GM23248 (cell line): Measurements from ENCODE around the gene NUP133. TPM values are rescaled to one million over a fixed set of nuclear protein-coding genes. Genes with fewer than 3 reads are reported as not detected.

Source experiments
- DNase-seq: peaks from one replicate; pipeline ENCODE4 v3.0.0-alpha.2; 2015
- H2AFZ ChIP-seq: fragments of 200-600 bp; sonication (generic); 2 replicates; pipeline ENCODE4 v1.6.1; 2016; ENCODE audit warnings: antibody characterized with exemption
- H3F3A ChIP-seq: fragments of 200-600 bp; sonication (generic); 2 replicates; pipeline ENCODE4 v1.6.1; 2016; ENCODE audit warnings: mild to moderate bottlenecking, antibody characterized with exemption, mixed run types; ENCODE audit not compliant: insufficient read depth
- H3K27ac ChIP-seq: fragments of 200-600 bp; sonication (generic); 2 replicates; pipeline ENCODE4 v1.5.1; 2016; ENCODE audit warnings: mild to moderate bottlenecking
- H3K27me3 ChIP-seq: fragments of 200-600 bp; sonication (generic); replicated peaks from 2 replicates; pipeline ENCODE4 v1.6.1; 2016; ENCODE audit warnings: mild to moderate bottlenecking; ENCODE audit not compliant: insufficient read depth
- H3K36me3 ChIP-seq: fragments of 200-600 bp; sonication (generic); 2 replicates; pipeline ENCODE4 v1.6.1; 2016; ENCODE audit warnings: low read depth, mild to moderate bottlenecking
- H3K4me1 ChIP-seq: fragments of 200-600 bp; sonication (generic); 2 replicates; pipeline ENCODE4 v1.6.1; 2016; ENCODE audit warnings: mild to moderate bottlenecking; ENCODE audit not compliant: insufficient read depth
- H3K4me2 ChIP-seq: fragments of 200-600 bp; sonication (generic); one replicate; pipeline ENCODE4 v1.6.1; 2016; ENCODE audit warnings: mild to moderate bottlenecking; ENCODE audit not compliant: unreplicated experiment
- H3K4me3 ChIP-seq: fragments of 200-600 bp; sonication (generic); 2 replicates; pipeline ENCODE4 v1.5.1; 2016; ENCODE audit warnings: mild to moderate bottlenecking
- H3K79me2 ChIP-seq: fragments of 200-600 bp; sonication (generic); 2 replicates; pipeline ENCODE4 v1.6.1; 2016; ENCODE audit warnings: mild to moderate bottlenecking; ENCODE audit not compliant: insufficient read depth
- H3K9ac ChIP-seq: fragments of 200-600 bp; sonication (generic); 2 replicates; pipeline ENCODE4 v1.6.1; 2016; ENCODE audit warnings: mild to moderate bottlenecking
- H3K9me2 ChIP-seq: fragments of 200-600 bp; sonication (generic); 2 replicates; pipeline ENCODE4 v1.6.1; 2016; ENCODE audit warnings: mixed run types, mild to moderate bottlenecking, moderate library complexity; ENCODE audit not compliant: insufficient read depth
- H3K9me3 ChIP-seq: fragments of 200-600 bp; sonication (generic); one replicate; pipeline ENCODE4 v1.6.1; 2017; ENCODE audit warnings: low read depth
- H4K20me1 ChIP-seq: fragments of 200-600 bp; sonication (generic); 2 replicates; pipeline ENCODE4 v1.6.0; 2016; ENCODE audit not compliant: insufficient read depth
- EZH2 ChIP-seq: fragments of 200-600 bp; sonication (generic); IDR thresholded peaks from 2 replicates; pipeline ENCODE4 v1.6.1; 2018; ENCODE audit warnings: antibody characterized with exemption, mild to moderate bottlenecking; ENCODE audit not compliant: insufficient read depth, poor library complexity, severe bottlenecking
- EZH2phosphoT487 ChIP-seq: fragments of 200-600 bp; sonication (generic); IDR thresholded peaks from 2 replicates; pipeline ENCODE4 v1.6.1; 2018; ENCODE audit warnings: antibody characterized with exemption, moderate library complexity, mild to moderate bottlenecking, low read depth; ENCODE audit not compliant: insufficient read depth
- WGBS, 2 experiments: methylation state at CpG; one replicate each; pipeline ENCODE4 v1.1.6; 2015 to 2017; ENCODE audit warnings: low lambda C conversion rate in 2 of 2, low coverage in 1 of 2; ENCODE audit errors: missing lambda C conversion rate in 2 of 2; 5-methylcytosine and 5-hydroxymethylcytosine counted together
- in situ Hi-C: fragments of 300-500 bp; cut with MboI; formaldehyde crosslinking; loops from 2 replicates; pipeline ENCODE4 v1.15.0; 2020
- polyA plus RNA-seq: library from polyadenylated mRNA; unstranded; fragments of >200 nt; fragmentation: Nextera tagmentation; extraction: Ambion mirVana; gene quantifications from 2 replicates; pipeline ENCODE4 v1.2.1, GENCODE V29; 2016
- total RNA-seq: library from RNA; depleted of rRNA; stranded (reverse); fragments of >200 nt; shearing (Covaris generic); gene quantifications from 2 replicates; pipeline ENCODE4 v1.2.3, GENCODE V29; 2014

Gene NUP133
- total and polyA plus RNA-seq, 2 experiments from 2014 or later = 16.7 to 29.1 TPM

DNA sequence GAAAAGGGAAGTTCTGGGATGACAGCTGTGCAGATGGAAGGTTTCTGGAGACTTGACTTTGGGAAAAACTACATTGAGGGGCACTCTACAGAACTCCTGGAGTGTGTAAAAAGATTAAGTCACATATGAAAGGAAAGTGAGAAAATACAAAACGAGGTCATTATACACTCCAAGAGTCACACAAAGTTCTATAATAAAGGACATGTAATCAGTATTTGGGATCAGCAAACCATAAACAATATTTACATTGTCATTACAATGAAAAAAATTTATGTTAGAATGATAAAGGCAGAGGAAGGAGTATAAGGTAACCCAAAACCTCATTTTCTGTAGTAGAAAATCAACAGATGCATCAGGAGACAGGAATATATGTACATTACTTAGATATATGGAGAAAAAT is 22.8 kb downstream of the NUP133 start:
- H3K9me2 ChIP-seq = no peaks in the 10 kb centered on the region
- WGBS, 2 experiments = 94 to 95% methylated on average over 1 of the region's 1 CpG
- no peak for DNase-seq
- no peaks in the 10 kb centered on the region for H3K79me2 ChIP-seq
- no peak overlapping the region for H3K27ac ChIP-seq
- no peak overlapping the region for H2AFZ ChIP-seq
- peaks cover 40% of the 10 kb centered on the region for H3K36me3 ChIP-seq
- TF ChIP-seq EZH2 = no peak
- no peak for TF ChIP-seq EZH2phosphoT487
- no peaks in the 10 kb centered on the region for H3K27me3 ChIP-seq
- in situ Hi-C loops = loop anchor here (10.0 kb wide), 1 partner anchor 231 kb away; no protein-coding TSS in a partner anchor
- H4K20me1 ChIP-seq = no peaks in the 10 kb centered on the region
- H3K4me1 ChIP-seq = no peaks in the 10 kb centered on the region
- H3F3A ChIP-seq = peaks cover 5% of the 10 kb centered on the region; the same call in 1 of the 2 replicates
- H3K4me3 ChIP-seq = no peak overlapping the region
- H3K9ac ChIP-seq = no peak overlapping the region
- no peak overlapping the region for H3K4me2 ChIP-seq
- no peaks in the 10 kb centered on the region for H3K9me3 ChIP-seq

DNA sequence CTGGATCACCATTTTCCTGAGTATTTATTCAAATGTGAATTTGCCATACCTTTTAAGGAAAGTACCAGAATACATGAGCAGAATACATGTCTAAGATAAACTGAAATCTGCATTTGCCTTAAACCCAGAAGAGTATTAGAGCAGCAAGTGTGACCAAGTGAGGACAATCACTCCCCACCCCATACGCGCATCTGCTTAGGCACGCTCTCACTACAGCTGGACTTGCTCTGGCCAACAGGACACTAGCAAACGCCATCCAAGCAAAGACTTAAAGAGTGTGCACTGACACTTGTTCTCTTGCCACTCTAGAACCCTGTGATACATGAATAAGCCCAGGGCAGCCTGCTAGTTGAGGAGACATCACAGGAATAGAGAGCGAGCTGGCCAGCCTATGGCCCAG is 25.6 kb downstream of the NUP133 start:
- Histone ChIP-seq H3F3A (peaks cover 5% of the 10 kb centered on the region; the same call in 1 of the 2 replicates), H3K9me3 (no peaks in the 10 kb centered on the region), H3K4me2 (no peak overlapping the region), H2AFZ (no peak overlapping the region), H3K27me3 (no peaks in the 10 kb centered on the region), H3K79me2 (no peaks in the 10 kb centered on the region), H3K4me3 (no peak overlapping the region), H3K9ac (no peak overlapping the region), H4K20me1 (no peaks in the 10 kb centered on the region), H3K9me2 (no peaks in the 10 kb centered on the region), H3K36me3 (peaks cover 23% of the 10 kb centered on the region), H3K27ac (no peak overlapping the region; the same call in 1 of the 2 replicates), H3K4me1 (no peaks in the 10 kb centered on the region)
- WGBS, 2 experiments = 76 to 77% methylated on average over 5 of the region's 5 CpGs
- in situ Hi-C loops = loop anchor here (10.0 kb wide), 1 partner anchor 228 kb away; no protein-coding TSS in a partner anchor
- TF ChIP-seq EZH2phosphoT487 (no peak), EZH2 (no peak)
- no peak for DNase-seq

DNA sequence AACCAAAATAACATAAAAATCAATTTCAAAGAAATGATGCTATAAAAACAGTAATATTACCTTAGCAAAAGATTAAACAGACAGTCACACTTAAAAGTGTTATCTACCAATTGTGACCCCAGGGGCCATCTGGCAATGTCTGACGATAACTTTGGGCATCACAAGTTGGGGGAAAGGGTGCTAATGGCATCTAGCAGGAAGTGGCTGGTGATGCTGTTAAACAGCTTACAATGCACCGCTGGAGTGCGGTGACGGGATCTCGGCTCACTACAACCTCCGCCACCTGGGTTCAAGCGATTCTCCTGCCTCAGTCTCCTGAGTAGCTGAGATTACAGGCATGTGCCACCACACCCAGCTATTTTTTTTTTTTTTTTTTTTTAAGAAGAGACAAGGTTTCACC is 27.6 kb downstream of the NUP133 start:
- Histone ChIP-seq H3K9ac (no peak overlapping the region), H3K79me2 (no peaks in the 10 kb centered on the region), H3K9me3 (no peaks in the 10 kb centered on the region), H3K4me3 (no peak overlapping the region), H3K4me2 (no peak overlapping the region), H2AFZ (no peak overlapping the region), H4K20me1 (no peaks in the 10 kb centered on the region), H3K9me2 (no peaks in the 10 kb centered on the region), H3K27ac (no peak overlapping the region), H3K36me3 (peaks cover 29% of the 10 kb centered on the region), H3K27me3 (no peaks in the 10 kb centered on the region), H3K4me1 (no peaks in the 10 kb centered on the region), H3F3A (peaks cover 5% of the 10 kb centered on the region; the same call in 1 of the 2 replicates)
- TF ChIP-seq EZH2phosphoT487 = no peak
- WGBS, 2 experiments = 93 to 94% methylated on average over 7 of the region's 7 CpGs
- in situ Hi-C loops = loop anchor here (10.0 kb wide), 1 partner anchor 226 kb away; no protein-coding TSS in a partner anchor
- DNase-seq = no peak

DNA sequence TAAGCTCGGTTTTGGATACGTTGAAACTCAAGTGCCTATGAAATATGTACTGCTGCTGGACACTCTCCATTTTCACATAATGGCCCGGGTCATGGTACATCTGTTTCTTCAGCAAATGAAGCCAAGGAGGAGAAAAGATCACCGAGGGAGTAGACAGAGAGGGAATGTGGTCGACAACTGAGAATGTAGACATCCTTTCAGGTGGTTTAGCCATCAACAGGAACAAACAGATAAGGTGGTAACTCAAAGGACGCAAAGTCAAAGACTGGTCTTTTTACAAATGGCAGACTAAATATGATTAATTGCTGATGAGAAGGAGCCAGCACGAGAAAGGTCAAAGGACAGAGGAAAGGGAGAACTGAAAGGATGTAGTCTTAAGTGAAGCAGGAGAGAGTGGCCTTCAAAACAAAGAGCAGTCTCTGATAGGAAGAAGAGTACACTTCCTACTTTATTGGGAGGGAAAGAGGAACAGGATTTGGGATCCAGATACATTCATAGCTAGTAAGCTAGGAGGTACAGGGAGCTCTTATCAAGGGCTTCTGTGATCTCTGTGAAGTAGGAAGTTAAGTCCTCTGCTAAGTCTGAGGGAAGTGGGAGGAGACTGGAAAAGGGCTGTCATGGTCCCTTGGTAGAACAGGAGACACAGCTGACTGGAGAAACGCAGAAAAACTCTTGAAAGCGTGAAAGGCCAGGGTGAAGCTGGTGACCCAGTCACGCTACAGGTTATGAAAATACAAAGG is 28.3 kb downstream of the NUP133 start:
- 88 to 89% methylated on average over 10 of the region's 10 CpGs for WGBS, 2 experiments
- Histone ChIP-seq H3K27ac (no peak overlapping the region), H3K4me3 (no peak overlapping the region), H4K20me1 (no peaks in the 10 kb centered on the region), H3K9me3 (no peaks in the 10 kb centered on the region), H3K79me2 (no peaks in the 10 kb centered on the region), H2AFZ (no peak overlapping the region), H3K27me3 (no peaks in the 10 kb centered on the region), H3K9ac (no peak overlapping the region), H3K36me3 (peaks cover 28% of the 10 kb centered on the region), H3K4me2 (no peak overlapping the region), H3K9me2 (no peaks in the 10 kb centered on the region), H3F3A (peaks cover 5% of the 10 kb centered on the region; the same call in 1 of the 2 replicates), H3K4me1 (no peaks in the 10 kb centered on the region)
- no peak for TF ChIP-seq EZH2
- no peak for TF ChIP-seq EZH2phosphoT487
- in situ Hi-C loops = loop anchor here (10.0 kb wide), 1 partner anchor 225 kb away; no protein-coding TSS in a partner anchor
- no peak for DNase-seq
